GM12801 (cell line): Measurements from ENCODE around the gene PIK3CA.

Experiments
- TF ChIP-seq, protein P1 (sequence below): IDR thresholded peaks from one replicate; pipeline ENCODE4 v1.5.1; 2011; ENCODE audit warnings: control low read depth; ENCODE audit not compliant: insufficient read length; ENCODE audit errors: extremely low read depth

The PIK3CA gene

GRCh38 chr3:179263134-179263533 lies 115.0 kb downstream of the PIK3CA start:
- TF ChIP-seq, protein P1, sequence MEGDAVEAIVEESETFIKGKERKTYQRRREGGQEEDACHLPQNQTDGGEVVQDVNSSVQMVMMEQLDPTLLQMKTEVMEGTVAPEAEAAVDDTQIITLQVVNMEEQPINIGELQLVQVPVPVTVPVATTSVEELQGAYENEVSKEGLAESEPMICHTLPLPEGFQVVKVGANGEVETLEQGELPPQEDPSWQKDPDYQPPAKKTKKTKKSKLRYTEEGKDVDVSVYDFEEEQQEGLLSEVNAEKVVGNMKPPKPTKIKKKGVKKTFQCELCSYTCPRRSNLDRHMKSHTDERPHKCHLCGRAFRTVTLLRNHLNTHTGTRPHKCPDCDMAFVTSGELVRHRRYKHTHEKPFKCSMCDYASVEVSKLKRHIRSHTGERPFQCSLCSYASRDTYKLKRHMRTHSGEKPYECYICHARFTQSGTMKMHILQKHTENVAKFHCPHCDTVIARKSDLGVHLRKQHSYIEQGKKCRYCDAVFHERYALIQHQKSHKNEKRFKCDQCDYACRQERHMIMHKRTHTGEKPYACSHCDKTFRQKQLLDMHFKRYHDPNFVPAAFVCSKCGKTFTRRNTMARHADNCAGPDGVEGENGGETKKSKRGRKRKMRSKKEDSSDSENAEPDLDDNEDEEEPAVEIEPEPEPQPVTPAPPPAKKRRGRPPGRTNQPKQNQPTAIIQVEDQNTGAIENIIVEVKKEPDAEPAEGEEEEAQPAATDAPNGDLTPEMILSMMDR = no peak

DNA sequence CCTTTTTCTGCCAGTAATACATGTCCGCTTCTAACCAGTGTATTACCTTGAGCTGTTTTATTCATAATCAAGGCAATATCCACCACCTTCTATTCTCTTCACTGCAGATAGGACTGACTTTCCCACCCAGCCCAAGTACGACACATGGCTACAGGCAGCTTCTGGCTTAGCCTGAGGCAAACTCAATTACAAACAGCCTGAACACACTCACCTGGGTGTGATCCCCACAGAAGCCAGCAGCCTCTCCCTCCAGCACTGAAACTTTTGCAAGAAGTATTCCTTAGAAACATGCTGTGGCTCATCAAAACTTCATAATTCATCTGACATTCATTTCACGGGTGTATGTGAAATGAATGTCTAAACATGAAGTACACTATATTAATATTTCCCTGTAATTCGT lies 116.3 kb downstream of the PIK3CA start:
- TF ChIP-seq, protein P1 = no peak

GRCh38 chr3:179265092-179265491 lies 116.9 kb downstream of the PIK3CA start:
- TF ChIP-seq, protein P1 = no peak

DNA sequence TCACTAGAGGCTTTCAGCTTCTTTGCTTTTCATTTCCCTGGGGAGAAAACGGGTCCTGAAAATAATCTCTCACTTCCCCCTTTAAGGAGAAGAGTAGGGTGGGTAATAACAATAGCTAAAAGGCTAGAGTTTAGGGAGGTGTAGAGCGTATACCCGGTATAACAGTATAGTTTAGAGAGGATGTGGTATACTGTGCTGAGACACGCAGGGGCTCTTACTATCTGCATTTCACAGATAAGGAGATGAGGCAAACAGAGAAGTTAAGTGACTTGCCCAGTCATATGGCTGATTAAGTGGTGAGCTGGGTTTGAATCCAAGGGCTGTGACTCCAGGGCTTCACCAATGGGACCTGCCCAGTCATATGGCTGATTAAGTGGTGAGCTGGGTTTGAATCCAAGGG lies 117.7 kb downstream of the PIK3CA start:
- TF ChIP-seq, protein P1 = no peak

- TF ChIP-seq, protein P1 = no peak
These were observed 118.6 kb downstream of the PIK3CA start for GRCh38 chr3:179266701-179267211.

GRCh38 chr3:179268400-179269051 lies 120.4 kb downstream of the PIK3CA start:
- TF ChIP-seq, protein P1 = no peak

- TF ChIP-seq, protein P1 = no peak
These were observed 121.1 kb downstream of the PIK3CA start for GRCh38 chr3:179269152-179269707.
